ENCODE results near the gene STXBP4.

STXBP4 gene

DNA sequence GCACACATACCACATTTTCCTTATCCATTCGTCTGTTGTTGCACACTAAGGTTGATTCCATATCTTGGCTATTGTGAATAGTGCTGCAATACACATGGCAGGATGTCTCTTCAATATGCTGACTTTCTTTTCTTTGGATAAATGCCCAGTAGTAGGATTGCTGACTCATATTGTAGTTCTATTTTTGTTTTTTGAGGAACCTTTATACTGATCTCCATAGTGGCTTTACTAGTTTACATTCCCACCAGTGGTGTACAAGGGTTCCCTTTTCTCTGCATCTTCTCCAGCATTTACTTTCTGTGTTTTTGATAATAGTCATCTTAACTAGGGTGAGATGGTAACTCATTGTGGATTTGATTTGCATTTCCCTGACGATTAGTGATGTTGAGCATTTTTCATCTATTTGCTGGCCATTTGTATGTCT, 118.1 kb downstream of the STXBP4 start:
- Histone ChIP-seq H2AFZ (ENCODE audit: low read length) (no peak overlapping the region), H3K27ac (ENCODE audit: low read length) (no peak overlapping the region), H4K20me1 (ENCODE audit: insufficient read depth, low read length) (no peaks in the 10 kb centered on the region), H3K27me3 (replicated peaks; ENCODE audit: insufficient read depth, low read length) (no peaks in the 10 kb centered on the region), H3K36me3 (replicated peaks; ENCODE audit: insufficient read depth, low read length) (no peaks in the 10 kb centered on the region), H3K9me2 (replicated peaks; ENCODE audit: insufficient read depth, low read length) (no peaks in the 10 kb centered on the region), H3K4me3 (ENCODE audit: low read length) (no peak overlapping the region), H3K4me2 (ENCODE audit: low read depth, low read length) (no peak overlapping the region), H3K4me1 (ENCODE audit: low read length) (no peaks in the 10 kb centered on the region), H3F3A (ENCODE audit: insufficient read depth, low read length) (no peaks in the 10 kb centered on the region), H3K9me3 (replicated peaks; ENCODE audit: insufficient read depth, low read length) (no peaks in the 10 kb centered on the region), H3K9ac (ENCODE audit: low read length) (no peak overlapping the region), H3K79me2 (ENCODE audit: low read length) (no peaks in the 10 kb centered on the region)
- TF ChIP-seq, protein P1, sequence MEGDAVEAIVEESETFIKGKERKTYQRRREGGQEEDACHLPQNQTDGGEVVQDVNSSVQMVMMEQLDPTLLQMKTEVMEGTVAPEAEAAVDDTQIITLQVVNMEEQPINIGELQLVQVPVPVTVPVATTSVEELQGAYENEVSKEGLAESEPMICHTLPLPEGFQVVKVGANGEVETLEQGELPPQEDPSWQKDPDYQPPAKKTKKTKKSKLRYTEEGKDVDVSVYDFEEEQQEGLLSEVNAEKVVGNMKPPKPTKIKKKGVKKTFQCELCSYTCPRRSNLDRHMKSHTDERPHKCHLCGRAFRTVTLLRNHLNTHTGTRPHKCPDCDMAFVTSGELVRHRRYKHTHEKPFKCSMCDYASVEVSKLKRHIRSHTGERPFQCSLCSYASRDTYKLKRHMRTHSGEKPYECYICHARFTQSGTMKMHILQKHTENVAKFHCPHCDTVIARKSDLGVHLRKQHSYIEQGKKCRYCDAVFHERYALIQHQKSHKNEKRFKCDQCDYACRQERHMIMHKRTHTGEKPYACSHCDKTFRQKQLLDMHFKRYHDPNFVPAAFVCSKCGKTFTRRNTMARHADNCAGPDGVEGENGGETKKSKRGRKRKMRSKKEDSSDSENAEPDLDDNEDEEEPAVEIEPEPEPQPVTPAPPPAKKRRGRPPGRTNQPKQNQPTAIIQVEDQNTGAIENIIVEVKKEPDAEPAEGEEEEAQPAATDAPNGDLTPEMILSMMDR (IDR thresholded peaks at IDR 0.05; ENCODE audit: low read length) = no peak
- TF ChIP-seq EZH2phosphoT487 (IDR thresholded peaks at IDR 0.05; ENCODE audit: low read length) (no peak), EZH2 (optimal IDR thresholded peaks at IDR 0.05; ENCODE audit: low read depth, low read length) (no peak)
- DNase-seq = no peak

DNA sequence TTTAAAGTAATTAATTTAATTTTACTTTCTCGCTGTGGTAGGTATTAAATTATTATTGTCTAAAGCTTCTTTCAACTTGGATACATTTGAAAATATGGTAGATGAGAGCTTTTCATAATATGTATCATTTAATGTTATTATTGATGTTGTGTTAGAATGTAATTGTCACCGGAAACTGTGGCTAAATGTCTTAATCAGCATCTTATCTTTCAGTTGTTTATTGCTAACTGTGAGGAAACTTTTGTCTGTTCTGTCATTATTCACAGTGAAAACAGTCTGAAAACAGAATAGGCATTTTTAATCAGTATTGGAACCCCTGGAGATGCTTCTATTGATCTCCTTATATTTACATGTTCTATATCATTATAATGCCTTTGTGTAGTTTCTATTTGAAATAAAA, 120.7 kb downstream of the STXBP4 start:
- no peaks in the 10 kb centered on the region for H3F3A ChIP-seq (ENCODE audit: insufficient read depth, low read length)
- no peaks in the 10 kb centered on the region for H3K4me1 ChIP-seq (ENCODE audit: low read length)
- no peaks in the 10 kb centered on the region for H3K36me3 ChIP-seq (replicated peaks; ENCODE audit: insufficient read depth, low read length)
- H3K9me3 ChIP-seq (replicated peaks; ENCODE audit: insufficient read depth, low read length) = no peaks in the 10 kb centered on the region
- H3K9ac ChIP-seq (ENCODE audit: low read length) = no peak overlapping the region
- no peak overlapping the region for H3K27ac ChIP-seq (ENCODE audit: low read length)
- no peaks in the 10 kb centered on the region for H4K20me1 ChIP-seq (ENCODE audit: insufficient read depth, low read length)
- no peaks in the 10 kb centered on the region for H3K27me3 ChIP-seq (replicated peaks; ENCODE audit: insufficient read depth, low read length)
- H2AFZ ChIP-seq (ENCODE audit: low read length) = no peak overlapping the region
- no peaks in the 10 kb centered on the region for H3K79me2 ChIP-seq (ENCODE audit: low read length)
- H3K4me2 ChIP-seq (ENCODE audit: low read depth, low read length) = no peak overlapping the region
- no peak for TF ChIP-seq EZH2 (optimal IDR thresholded peaks at IDR 0.05; ENCODE audit: low read depth, low read length)
- TF ChIP-seq, protein P1 (IDR thresholded peaks at IDR 0.05; ENCODE audit: low read length) = no peak
- TF ChIP-seq EZH2phosphoT487 (IDR thresholded peaks at IDR 0.05; ENCODE audit: low read length) = no peak
- no peak overlapping the region for H3K4me3 ChIP-seq (ENCODE audit: low read length)
- no peak for DNase-seq
- H3K9me2 ChIP-seq (replicated peaks; ENCODE audit: insufficient read depth, low read length) = no peaks in the 10 kb centered on the region

DNA sequence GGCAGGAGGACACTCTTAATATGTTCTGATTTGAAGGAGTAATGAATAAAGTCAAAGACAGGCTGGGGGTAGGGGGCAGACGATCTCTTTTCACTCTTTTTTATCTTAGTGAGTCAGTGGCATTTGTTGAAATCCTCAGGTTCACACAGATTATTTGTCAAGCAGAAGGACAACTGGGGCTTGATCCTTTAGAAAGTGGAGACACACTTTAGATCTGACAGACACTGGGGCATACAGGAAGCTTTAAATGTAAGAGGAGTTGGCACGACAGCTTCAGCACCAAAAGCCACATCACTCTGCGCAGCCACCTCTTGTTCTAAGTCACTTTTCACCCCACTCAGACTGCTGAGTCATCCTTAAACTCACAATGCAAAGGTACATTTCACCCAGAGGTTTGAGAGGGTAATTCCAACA, 121.5 kb downstream of the STXBP4 start:
- H2AFZ ChIP-seq (ENCODE audit: low read length) = no peak overlapping the region
- H3K36me3 ChIP-seq (replicated peaks; ENCODE audit: insufficient read depth, low read length) = no peaks in the 10 kb centered on the region
- no peak overlapping the region for H3K27ac ChIP-seq (ENCODE audit: low read length)
- H3K4me2 ChIP-seq (ENCODE audit: low read depth, low read length) = no peak overlapping the region
- H3K79me2 ChIP-seq (ENCODE audit: low read length) = no peaks in the 10 kb centered on the region
- TF ChIP-seq, protein P1 (IDR thresholded peaks at IDR 0.05; ENCODE audit: low read length) = no peak
- no peak for TF ChIP-seq EZH2 (optimal IDR thresholded peaks at IDR 0.05; ENCODE audit: low read depth, low read length)
- no peak for TF ChIP-seq EZH2phosphoT487 (IDR thresholded peaks at IDR 0.05; ENCODE audit: low read length)
- H3K9me3 ChIP-seq (replicated peaks; ENCODE audit: insufficient read depth, low read length) = no peaks in the 10 kb centered on the region
- H3K9ac ChIP-seq (ENCODE audit: low read length) = no peak overlapping the region
- H3K9me2 ChIP-seq (replicated peaks; ENCODE audit: insufficient read depth, low read length) = no peaks in the 10 kb centered on the region
- H3K4me1 ChIP-seq (ENCODE audit: low read length) = no peaks in the 10 kb centered on the region
- no peaks in the 10 kb centered on the region for H3F3A ChIP-seq (ENCODE audit: insufficient read depth, low read length)
- H3K27me3 ChIP-seq (replicated peaks; ENCODE audit: insufficient read depth, low read length) = no peaks in the 10 kb centered on the region
- no peak for DNase-seq
- H4K20me1 ChIP-seq (ENCODE audit: insufficient read depth, low read length) = no peaks in the 10 kb centered on the region
- no peak overlapping the region for H3K4me3 ChIP-seq (ENCODE audit: low read length)

Measured in MM.1S (cell line).